Measurements from ENCODE around the gene AKR7A2. TPM values are rescaled to one million over a fixed set of nuclear protein-coding genes. Genes with fewer than 3 reads are reported as not detected.
A peak's percentile ranks its signal among the peaks of the same experiment; 100 is the strongest.
"Not testable (repeated sequence)": the region's sequence is repeated elsewhere in the genome, so short reads cannot be mapped to it uniquely, and the experiment has no call there.

AKR7A2 gene
- total RNA-seq, 1 donor from 2014 or later = 30.3 TPM

- Histone ChIP-seq H3K4me2 (ENCODE audit: low read length) (peak overlapping the region; percentile 77), H3K79me2 (ENCODE audit: insufficient read depth, low read length) (no peaks in the 10 kb centered on the region), H3K36me3 (ENCODE audit: insufficient read depth, low read length) (no peaks in the 10 kb centered on the region), H3K9ac (ENCODE audit: low read length) (no peak overlapping the region), H3K4me1 (ENCODE audit: insufficient read depth, low read length) (no peaks in the 10 kb centered on the region), H4K20me1 (ENCODE audit: insufficient read depth, low read length) (no peaks in the 10 kb centered on the region), H3K4me3 (ENCODE audit: insufficient read depth, low read depth, low read length) (no peak overlapping the region), H3K9me3 (ENCODE audit: insufficient read depth, low read depth, low read length) (peaks cover 3% of the 10 kb centered on the region), H3K27ac (ENCODE audit: low read depth, low read length) (no peak overlapping the region), H3K27me3 (ENCODE audit: insufficient read depth, low read length) (no peaks in the 10 kb centered on the region), H2AFZ (ENCODE audit: low read depth, low read length) (no peak overlapping the region)
- Mint-ChIP-seq H3K36me3 (ENCODE audit: low read depth, unreplicated experiment) (peaks cover 9% of the 10 kb centered on the region), H3K4me1 (ENCODE audit: low read depth, unreplicated experiment) (no peaks in the 10 kb centered on the region), H3K4me3 (ENCODE audit: unreplicated experiment) (no peak overlapping the region), H3K27me3 (ENCODE audit: low read depth, unreplicated experiment) (peaks cover 17% of the 10 kb centered on the region), H3K27ac (ENCODE audit: unreplicated experiment) (no peak overlapping the region), H3K9me3 (ENCODE audit: unreplicated experiment) (peaks cover 12% of the 10 kb centered on the region)
- TF ChIP-seq EZH2 (IDR thresholded peaks at IDR 0.05; ENCODE audit: insufficient read depth, low read length) = no peak
- no peak for TF ChIP-seq CTCF (IDR thresholded peaks at IDR 0.05; ENCODE audit: insufficient read depth, low read depth, low read length)
- DNase-seq (ENCODE audit: low read depth) = no peak
- no peak for FAIRE-seq
Observed at GRCh38 chr1:19274636-19275035, 37.3 kb downstream of the AKR7A2 start.

GRCh38 chr1:19273844-19274531 is 38.0 kb downstream of the AKR7A2 start:
- not testable (repeated sequence) for H3K36me3 ChIP-seq (ENCODE audit: insufficient read depth, low read length); H3K9me3 ChIP-seq (ENCODE audit: insufficient read depth, low read depth, low read length); H3K27ac Mint-ChIP-seq (ENCODE audit: unreplicated experiment); H3K27me3 ChIP-seq (ENCODE audit: insufficient read depth, low read length); FAIRE-seq; H3K9me3 Mint-ChIP-seq (ENCODE audit: unreplicated experiment); H3K27ac ChIP-seq (ENCODE audit: low read depth, low read length); DNase-seq (ENCODE audit: low read depth); H3K79me2 ChIP-seq (ENCODE audit: insufficient read depth, low read length); H3K9ac ChIP-seq (ENCODE audit: low read length); H3K4me1 Mint-ChIP-seq (ENCODE audit: low read depth, unreplicated experiment); H3K36me3 Mint-ChIP-seq (ENCODE audit: low read depth, unreplicated experiment); H4K20me1 ChIP-seq (ENCODE audit: insufficient read depth, low read length); H2AFZ ChIP-seq (ENCODE audit: low read depth, low read length); H3K4me1 ChIP-seq (ENCODE audit: insufficient read depth, low read length); H3K4me3 Mint-ChIP-seq (ENCODE audit: unreplicated experiment)
- Histone ChIP-seq H3K4me3 (ENCODE audit: insufficient read depth, low read depth, low read length) (peak overlapping the region; percentile 10), H3K4me2 (ENCODE audit: low read length) (peak overlapping the region; percentile 77)
- peaks cover 17% of the 10 kb centered on the region for H3K27me3 Mint-ChIP-seq (ENCODE audit: low read depth, unreplicated experiment)

GRCh38 chr1:19273106-19273843 is 38.7 kb downstream of the AKR7A2 start:
- TF ChIP-seq CTCF (IDR thresholded peaks at IDR 0.05; ENCODE audit: insufficient read depth, low read depth, low read length) (no peak), EZH2 (IDR thresholded peaks at IDR 0.05; ENCODE audit: insufficient read depth, low read length) (no peak)
- no peak overlapping the region for H2AFZ ChIP-seq (ENCODE audit: low read depth, low read length)
- no peaks in the 10 kb centered on the region for H3K27me3 ChIP-seq (ENCODE audit: insufficient read depth, low read length)
- H3K4me2 ChIP-seq (ENCODE audit: low read length) = peak overlapping the region; percentile 77
- DNase-seq (ENCODE audit: low read depth) (no peak), FAIRE-seq (no peak)
- H4K20me1 ChIP-seq (ENCODE audit: insufficient read depth, low read length) = no peaks in the 10 kb centered on the region
- peaks cover 9% of the 10 kb centered on the region for H3K36me3 Mint-ChIP-seq (ENCODE audit: low read depth, unreplicated experiment)
- no peak overlapping the region for H3K27ac ChIP-seq (ENCODE audit: low read depth, low read length)
- H3K27me3 Mint-ChIP-seq (ENCODE audit: low read depth, unreplicated experiment) = peaks cover 17% of the 10 kb centered on the region
- H3K9ac ChIP-seq (ENCODE audit: low read length) = no peak overlapping the region
- peaks cover 7% of the 10 kb centered on the region for H3K9me3 Mint-ChIP-seq (ENCODE audit: unreplicated experiment)
- no peaks in the 10 kb centered on the region for H3K79me2 ChIP-seq (ENCODE audit: insufficient read depth, low read length)
- no peak overlapping the region for H3K4me3 ChIP-seq (ENCODE audit: insufficient read depth, low read depth, low read length)
- H3K36me3 ChIP-seq (ENCODE audit: insufficient read depth, low read length) = no peaks in the 10 kb centered on the region
- no peak overlapping the region for H3K4me3 Mint-ChIP-seq (ENCODE audit: unreplicated experiment)
- H3K4me1 ChIP-seq (ENCODE audit: insufficient read depth, low read length) = no peaks in the 10 kb centered on the region
- no peak overlapping the region for H3K27ac Mint-ChIP-seq (ENCODE audit: unreplicated experiment)
- no peaks in the 10 kb centered on the region for H3K4me1 Mint-ChIP-seq (ENCODE audit: low read depth, unreplicated experiment)
- peaks cover 3% of the 10 kb centered on the region for H3K9me3 ChIP-seq (ENCODE audit: insufficient read depth, low read depth, low read length)
